ENCODE data around the gene PEAK3.

PEAK3 gene

GRCh38 chr19:2282062-2282861 is at the start of gene PEAK3:
TSS of gene PEAK3 (minus strand) at chr19:2282175. CDS start at chr19:2280931, 1,244 bp downstream.
- peak in 9 of 14 donors; percentile 13 to 70 (median 52) for DNase-seq

DNA sequence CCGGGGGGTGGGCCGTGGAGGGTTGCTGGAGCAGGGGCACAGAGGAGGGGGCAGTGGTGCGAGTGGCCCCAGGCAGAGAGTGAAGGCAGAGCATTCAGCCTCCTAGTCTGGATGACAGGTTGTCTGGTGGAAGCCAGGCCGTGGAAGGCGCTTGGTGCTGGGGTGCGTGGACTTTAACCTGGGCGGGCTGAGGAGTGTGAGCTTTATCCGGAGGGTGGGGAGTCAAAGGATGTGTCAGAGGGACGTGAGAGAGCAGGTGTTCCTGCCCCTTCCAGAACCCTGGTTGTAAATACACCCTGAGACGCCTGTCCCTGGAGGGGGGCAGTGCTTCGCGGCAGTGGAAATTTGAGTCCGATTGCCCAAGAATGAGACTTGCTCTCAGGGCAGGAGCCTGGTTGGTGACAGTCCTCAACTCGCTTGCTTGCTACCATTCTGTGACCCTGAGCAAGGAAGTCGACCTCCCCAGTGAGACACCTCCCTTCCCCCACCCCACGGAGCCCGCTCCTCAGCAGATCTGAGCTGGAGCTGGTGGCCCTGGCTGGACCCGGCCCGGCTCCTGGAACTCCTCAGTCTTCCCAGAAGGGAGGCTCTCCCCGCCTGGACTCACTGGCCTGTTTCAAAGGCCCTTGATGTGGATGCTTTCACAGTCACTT is 48.8 kb upstream of the PEAK3 start:
- peak in 2 of 14 donors; percentile 42 to 61 for DNase-seq

- no peak for DNase-seq
Observed at GRCh38 chr19:2330255-2330631, 48.3 kb upstream of the PEAK3 start.

- DNase-seq, result no peak
Observed at GRCh38 chr19:2329501-2329916, 47.5 kb upstream of the PEAK3 start.

DNA sequence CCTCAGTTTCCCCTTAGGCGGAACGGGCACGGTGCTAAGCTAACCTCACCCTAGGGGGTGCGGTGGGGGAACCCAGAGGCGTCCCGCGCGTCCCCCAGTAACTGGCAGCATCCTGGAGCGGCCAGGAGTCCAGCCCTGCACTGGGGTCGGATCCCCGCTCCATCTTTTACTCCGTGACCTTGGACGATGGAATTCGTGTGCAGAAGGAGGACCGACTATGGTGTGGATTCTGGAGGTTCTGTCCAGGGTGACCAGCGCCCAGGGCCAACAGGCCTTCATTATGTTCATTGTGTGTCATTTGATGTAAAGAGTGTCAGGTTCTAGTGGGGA is 47.1 kb upstream of the PEAK3 start:
- no peak for DNase-seq

DNA sequence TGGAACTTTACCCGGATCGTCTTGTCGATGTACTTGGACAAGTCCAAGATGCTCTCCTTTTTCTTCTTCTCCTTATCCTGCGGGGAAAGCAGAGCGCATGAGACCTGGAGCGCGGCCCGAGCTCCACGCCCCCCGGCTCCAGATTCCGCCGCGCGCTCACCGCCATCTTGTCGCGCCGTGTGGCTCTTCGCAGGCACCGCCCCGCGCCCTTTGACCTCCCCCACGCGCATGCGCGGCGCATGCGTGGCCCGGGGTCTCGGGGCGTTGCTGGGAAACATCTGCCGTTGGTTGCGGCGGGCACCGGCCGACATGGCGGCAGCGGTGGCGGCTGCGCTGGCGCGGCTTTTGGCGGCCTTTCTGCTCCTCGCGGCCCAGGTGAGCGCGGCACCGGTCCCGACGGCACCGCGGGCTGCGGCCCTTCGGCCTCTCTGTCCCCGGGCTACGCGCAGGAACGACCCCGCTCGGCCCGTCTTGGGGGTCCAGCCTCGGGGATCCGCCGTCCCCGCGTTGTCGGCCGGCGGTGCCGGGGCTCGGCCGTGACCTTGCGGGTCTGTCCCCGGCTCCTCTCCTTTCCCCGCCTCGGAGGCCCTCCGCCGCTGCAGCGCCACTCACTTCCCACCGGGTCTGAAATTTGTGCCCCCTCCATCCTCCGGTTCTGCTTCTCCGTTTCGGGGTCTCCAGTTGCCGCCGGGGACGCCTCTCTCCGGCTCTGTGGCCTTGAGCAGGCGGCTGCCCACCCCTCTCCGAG is 46.6 kb upstream of the PEAK3 start, which contains the start of the genes LSM7 and SPPL2B:
Gene LSM7 (minus strand): TSS at position 186 of the 748 bp plus-strand sequence. CDS start 20 bp downstream, at position 166.
Gene SPPL2B (plus strand): TSS at position 284 of the 748 bp plus-strand sequence. CDS start 26 bp downstream, at position 310.
- peak in 13 of 14 donors; percentile 26 to 96 (median 78) for DNase-seq

- DNase-seq, result peak in 3 of 14 donors; percentile 9 to 23 (median 11)
Observed at GRCh38 chr19:2327773-2328400, 45.9 kb upstream of the PEAK3 start.

DNA sequence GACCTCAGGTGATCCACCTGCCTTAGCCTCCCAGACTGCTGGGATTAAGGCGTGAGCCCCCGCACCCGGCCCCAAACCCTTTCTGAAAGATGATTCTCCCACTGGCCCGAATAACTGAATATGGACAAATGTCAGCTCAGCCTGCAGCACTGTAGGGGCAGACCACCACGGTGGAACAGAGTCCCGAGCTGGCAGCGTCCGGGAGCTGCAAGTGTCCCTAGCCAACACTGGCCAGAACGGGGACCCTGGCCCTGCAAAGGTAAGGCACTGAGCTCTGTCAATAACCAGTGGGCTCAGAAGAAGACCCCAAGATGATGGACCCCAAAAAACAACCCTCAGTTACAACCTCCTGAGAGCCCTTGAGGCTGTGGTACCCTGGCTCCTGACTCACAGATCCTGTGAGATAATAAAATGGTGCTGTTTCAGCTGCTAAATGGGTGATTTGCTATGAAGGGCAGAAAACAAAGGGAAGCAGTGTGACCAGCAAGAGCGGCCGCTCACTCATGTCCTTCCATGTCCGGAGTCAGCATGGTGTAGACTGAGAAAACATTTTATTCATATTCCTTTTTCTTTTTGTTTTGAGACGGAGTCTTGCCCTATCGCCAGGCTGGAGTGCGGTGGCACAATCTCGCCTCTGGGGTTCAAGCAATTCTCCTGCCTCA is 44.9 kb upstream of the PEAK3 start:
- peak in 1 of 14 donors; percentile 29 for DNase-seq

DNA sequence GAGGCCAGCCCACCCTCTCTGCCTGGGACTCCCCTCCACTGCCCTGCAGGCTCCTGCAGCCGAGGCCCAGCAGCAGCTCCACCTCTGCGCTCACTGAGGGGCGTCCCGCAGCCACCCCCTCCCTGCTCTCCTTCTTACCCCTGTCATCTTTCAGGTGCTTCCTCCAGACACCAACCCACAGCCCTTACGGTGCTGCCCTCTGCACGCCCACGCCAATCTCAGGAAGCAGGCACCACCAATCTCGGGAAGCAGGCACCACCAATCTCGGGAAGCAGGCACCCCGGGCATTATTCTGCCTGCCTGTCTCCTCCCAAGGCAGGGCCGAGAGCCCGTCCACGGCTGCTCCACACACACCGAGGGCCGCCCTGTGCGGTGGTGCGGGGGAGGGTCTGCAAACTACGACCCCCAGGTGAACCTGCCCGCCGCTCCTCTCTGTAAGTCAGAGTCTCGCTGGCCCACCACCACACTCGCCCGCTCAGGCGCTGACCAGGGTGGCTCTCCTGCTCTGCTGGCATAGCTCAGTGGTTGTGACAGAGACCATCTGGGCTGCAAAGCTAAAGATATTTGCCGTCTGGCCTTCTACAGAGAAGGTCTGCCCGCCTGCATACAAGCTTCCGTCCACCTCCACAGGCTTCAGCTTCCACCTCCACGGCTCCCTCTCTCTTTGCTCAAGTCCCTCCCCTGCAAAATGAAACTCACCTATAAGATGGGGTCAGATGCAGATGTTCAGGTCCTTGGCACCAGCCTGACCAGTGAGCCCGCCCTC is 43.5 kb upstream of the PEAK3 start:
- peak in 1 of 14 donors; percentile 74 for DNase-seq

GRCh38 chr19:2324220-2324948 is 42.4 kb upstream of the PEAK3 start:
- DNase-seq, result peak in 1 of 14 donors; percentile 53

- DNase-seq, result no peak
Observed at GRCh38 chr19:2323707-2324106, 41.7 kb upstream of the PEAK3 start.

DNA sequence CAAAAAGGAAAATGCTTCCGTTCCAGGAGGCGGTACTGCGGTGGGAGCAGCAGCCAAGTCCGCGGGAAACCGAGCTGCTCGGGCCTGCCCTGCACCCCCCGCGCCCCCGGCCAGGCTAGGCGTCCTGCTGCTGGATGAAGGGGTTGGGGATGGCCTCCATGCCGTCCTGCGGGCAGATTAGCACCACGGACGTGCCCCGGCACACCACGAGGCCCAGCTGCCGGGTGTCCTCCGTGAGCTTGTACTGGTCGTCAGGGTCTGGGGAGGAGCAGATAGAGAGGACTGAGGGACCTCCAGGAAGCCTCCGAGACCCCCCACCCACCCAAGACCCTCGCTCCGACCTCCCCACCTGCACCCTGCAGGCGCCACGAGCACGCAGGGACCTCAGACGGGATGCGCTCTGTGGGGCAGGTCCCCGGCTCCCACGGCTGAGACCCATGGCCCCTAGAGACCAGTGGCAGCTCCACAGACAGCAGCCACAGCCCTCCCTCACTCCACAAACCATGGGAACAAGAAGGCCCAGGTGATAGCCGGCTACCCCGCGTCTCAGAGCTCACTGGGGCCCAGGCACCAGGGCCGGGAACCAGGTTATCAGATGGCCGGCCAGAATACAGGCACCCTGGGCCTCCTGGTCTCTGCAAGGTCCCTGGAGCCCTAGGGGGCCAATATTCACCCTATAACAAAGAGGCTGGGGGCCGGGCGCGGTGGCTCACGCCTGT is 39.7 kb upstream of the PEAK3 start:
- no peak for DNase-seq

DNA sequence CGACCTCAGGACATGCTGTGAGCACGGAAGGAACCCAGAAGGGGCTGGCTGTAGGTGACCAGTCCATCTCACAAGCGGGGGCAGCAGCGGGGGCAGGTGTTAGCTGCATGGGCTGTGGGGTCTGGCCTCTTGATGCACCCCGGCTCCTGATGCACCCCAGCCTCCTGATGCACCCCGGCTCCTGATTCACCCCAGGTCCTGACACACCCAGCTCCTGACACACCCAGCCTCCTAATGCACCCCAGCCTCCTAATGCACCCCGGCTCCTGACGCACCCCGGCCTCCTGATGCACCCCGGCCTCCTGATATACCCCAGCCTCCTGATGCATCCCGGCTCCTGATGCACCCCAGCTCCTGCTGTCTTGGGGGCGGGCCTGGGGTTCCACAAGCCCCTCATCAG is 39.0 kb upstream of the PEAK3 start:
- DNase-seq, result no peak

GRCh38 chr19:2320049-2320448 is 38.1 kb upstream of the PEAK3 start:
- DNase-seq, result no peak

DNA sequence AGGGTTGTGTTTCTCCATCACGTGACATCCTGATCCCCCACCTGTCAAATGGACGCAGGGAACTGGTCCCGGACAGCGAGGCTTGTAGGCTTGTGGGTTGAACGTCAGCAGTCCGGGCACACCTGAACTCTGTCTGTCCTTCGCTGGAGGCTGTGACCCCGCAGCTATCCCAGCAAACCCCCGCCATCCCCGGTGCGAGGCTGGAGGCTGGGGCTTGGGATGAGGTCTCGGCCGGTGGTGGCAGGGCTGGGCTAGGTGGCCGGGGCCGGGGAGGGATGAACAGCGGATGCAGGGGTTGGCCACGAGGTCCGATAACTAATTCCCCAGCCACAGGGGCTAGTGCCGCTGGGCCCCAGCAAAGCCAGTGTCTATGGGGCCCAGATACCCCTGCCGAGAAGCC is 37.6 kb upstream of the PEAK3 start:
- DNase-seq, result no peak

- DNase-seq, result no peak
Observed at GRCh38 chr19:2318923-2319322, 36.9 kb upstream of the PEAK3 start.

DNA sequence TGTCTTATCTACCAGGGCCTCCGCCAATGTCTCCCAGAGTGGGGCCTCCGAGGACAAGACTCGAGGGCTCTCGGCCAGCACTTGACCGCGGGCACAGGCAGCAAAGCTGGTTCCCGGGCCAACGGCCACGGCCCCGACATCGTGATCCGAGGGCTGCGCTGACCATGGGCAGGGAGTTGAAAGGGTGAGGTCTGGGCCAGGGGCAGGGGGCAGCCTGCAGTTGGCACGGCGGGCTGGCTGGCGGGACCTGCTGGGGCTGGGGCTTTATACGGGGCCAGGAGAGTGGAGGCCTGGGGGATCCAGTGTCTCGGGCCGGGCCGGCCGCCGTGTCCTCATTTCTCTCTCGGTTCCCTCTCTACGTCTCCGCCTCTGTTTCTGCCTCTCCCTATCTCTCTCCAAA is 35.8 kb upstream of the PEAK3 start:
- no peak for DNase-seq

DNA sequence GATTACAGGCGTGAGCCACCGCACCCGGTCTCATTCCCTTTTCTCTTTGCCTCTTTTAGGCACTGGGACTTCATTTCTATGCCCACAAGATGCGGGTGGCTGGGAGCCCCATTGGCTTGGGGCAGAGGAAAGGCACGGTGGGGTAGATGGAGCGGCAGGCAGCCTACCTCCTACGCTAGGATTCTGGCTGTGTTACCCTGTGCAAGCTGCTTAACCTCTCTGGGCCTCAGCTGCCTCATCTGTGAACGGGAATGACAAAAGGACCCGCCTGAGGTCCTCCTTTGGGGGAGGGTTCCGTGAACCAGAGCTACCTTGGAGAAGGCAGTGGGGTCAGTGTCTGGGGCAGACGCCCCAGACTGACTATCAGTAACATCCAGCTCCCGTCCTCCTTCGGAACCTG is 35.3 kb upstream of the PEAK3 start:
- DNase-seq, result no peak

- DNase-seq, result peak in 12 of 14 donors; percentile 7 to 81 (median 54)
Observed at GRCh38 chr19:2315818-2316353, 33.9 kb upstream of the PEAK3 start.
